Spleen (tissue), 11 donors: ENCODE measurements around the gene PLVAP. TPM values are rescaled to one million over a fixed set of nuclear protein-coding genes. Genes with fewer than 3 reads are reported as not detected.

Source experiments
- DNase-seq: peaks from one replicate; pipeline ENCODE4 v3.0.0-alpha.2; 2020
- H3K27ac ChIP-seq, 8 donors: fragments of 200-600 bp; sonication (generic) in 7 of 8; 1 replicate in 4 of 8; 2 replicates in 4 of 8; pipeline versions ENCODE4 v1.5.0 to v1.8.0; 2016 to 2021; ENCODE audit warnings: inconsistent platforms in 4 of 8, mild to moderate bottlenecking in 4 of 8, moderate library complexity in 1 of 8
- H3K27me3 ChIP-seq, 7 donors: fragments of 200-600 bp; sonication (generic) in 6 of 7; replicated peaks in 1 of 7; 1 replicate in 4 of 7; 2 replicates in 3 of 7; pipeline versions ENCODE4 v1.5.0 to v1.8.0; 2016 to 2021; ENCODE audit warnings: inconsistent platforms in 3 of 7, mild to moderate bottlenecking in 1 of 7
- H3K36me3 ChIP-seq, 6 donors: fragments of 200-600 bp; sonication (generic) in 5 of 6; 1 replicate in 4 of 6; 2 replicates in 2 of 6; pipeline versions ENCODE4 v1.5.0 to v1.8.0; 2016 to 2021; ENCODE audit warnings: inconsistent platforms in 2 of 6
- H3K4me1 ChIP-seq, 6 donors: fragments of 200-600 bp; sonication (generic) in 5 of 6; 1 replicate in 3 of 6; 2 replicates in 3 of 6; pipeline versions ENCODE4 v1.5.0 to v1.8.0; 2016 to 2021; ENCODE audit warnings: inconsistent platforms in 3 of 6
- H3K4me3 ChIP-seq, 8 donors: fragments of 200-600 bp; sonication (generic) in 7 of 8; 1 replicate in 4 of 8; 2 replicates in 4 of 8; pipeline versions ENCODE4 v1.5.0 to v1.8.0; 2016 to 2021; ENCODE audit warnings: inconsistent platforms in 4 of 8, mild to moderate bottlenecking in 4 of 8, moderate library complexity in 2 of 8
- H3K9me3 ChIP-seq, 8 donors: fragments of 200-600 bp; sonication (generic) in 7 of 8; 1 replicate in 4 of 8; 2 replicates in 4 of 8; pipeline versions ENCODE4 v1.5.0 to v1.8.0; 2016 to 2021; ENCODE audit warnings: inconsistent platforms in 4 of 8
- CTCF ChIP-seq, 11 experiments: fragments of 200-600 bp in 7 of 11; fragments of 450-650 bp in 4 of 11; sonication (generic) in 4 of 11; IDR thresholded peaks in 8 of 11; conservative IDR thresholded peaks in 3 of 11; 1 replicate in 7 of 11; 2 replicates in 4 of 11; pipeline versions ENCODE4 v1.4.0 to v1.8.0; 2016 to 2021; ENCODE audit warnings: antibody characterized with exemption in 11 of 11, inconsistent platforms in 4 of 11, mild to moderate bottlenecking in 1 of 11
- POLR2A ChIP-seq, 3 donors: fragments of 450-650 bp; IDR thresholded peaks; one replicate each; pipeline ENCODE4 v1.5.1; 2017; ENCODE audit warnings: antibody characterized with exemption in 3 of 3, mild to moderate bottlenecking in 1 of 3
- POLR2AphosphoS5 ChIP-seq, 3 donors: sonication (generic); formaldehyde crosslinking; IDR thresholded peaks; one replicate each; pipeline ENCODE4 v1.5.1; 2017; ENCODE audit warnings: antibody characterized with exemption in 3 of 3
- WGBS, 5 donors: extraction: QIAGEN DNeasy Blood & Tissue Kit in 3 of 5; methylation state at CpG; one replicate each; pipeline versions ENCODE4 v1.1.5 to v1.1.7; 2013 to 2018; 5-methylcytosine and 5-hydroxymethylcytosine counted together
- intact Hi-C: fragments of 100-400 bp; cut with DNase I; formaldehyde crosslinking; loops from one replicate; pipeline ENCODE4 v1.15.0; 2023; ENCODE audit warnings: low total_unique reads
- polyA plus RNA-seq, 3 donors: library from polyadenylated mRNA; stranded (reverse); fragments of 200-250 nt; gene quantifications; one replicate each; pipeline ENCODE4 v1.2.1, GENCODE V29; 2013
- total RNA-seq, 7 donors: library from RNA; depleted of rRNA in 3 of 7; stranded (reverse); fragments of >200 nt in 3 of 7; fragmentation: NEBNext Ultra II Directional in 4 of 7; extraction: Animal tissue kit (Norgen Biotek cat#: 25700) in 4 of 7; gene quantifications; one replicate each; pipeline versions ENCODE4 v1.1.0 to v1.2.1, GENCODE V29; 2016 to 2021
- donor health status: healthy with polysubstance abuse.
- donor health status: DM: no; HTN: no; CAD: no; lungs with moderate emphysema.
- donor health status: DM: no; HTN: no; CAD: no.
- donor health status: Bipolar disorder and iron deficiency.
- donor health status: healthy.
- donor health status: DM: no; HTN: no; CAD: no.
- donor health status: DM: yes; HTN: yes; CAD: no.

The PLVAP gene
- total and polyA plus RNA-seq, 10 donors, result 26.6 to 555 (median 266) TPM

GRCh38 chr19:17341845-17342244, 35.3 kb downstream of the PLVAP start:
- H3K36me3 ChIP-seq, result peaks cover 0 to 25% (median 8%) of the 10 kb centered on the region in 6 donors
- peaks cover 0 to 6% (median 0%) of the 10 kb centered on the region in 7 donors for H3K27me3 ChIP-seq
- no peaks in the 10 kb centered on the region for H3K9me3 ChIP-seq
- no peak for TF ChIP-seq POLR2A (IDR thresholded peaks at IDR 0.05)
- no peak for TF ChIP-seq CTCF (IDR thresholded peaks at IDR 0.05 in 8 of 11, conservative IDR thresholded peaks at IDR 0.05 in 3 of 11)
- no peak for TF ChIP-seq POLR2AphosphoS5 (IDR thresholded peaks at IDR 0.05)
- H3K4me1 ChIP-seq, result peaks cover 9 to 41% (median 25%) of the 10 kb centered on the region in 6 donors
- 77 to 93% (median 83%) methylated on average over 7 of the region's 7 CpGs for WGBS, 5 donors
- no peak for DNase-seq
- H3K27ac ChIP-seq, result no peak overlapping the region
- intact Hi-C loops, result no loop called here
- no peak overlapping the region for H3K4me3 ChIP-seq

- intact Hi-C loops, result no loop called here
- Histone ChIP-seq H3K9me3 (no peaks in the 10 kb centered on the region), H3K27me3 (peaks cover 0 to 1% (median 0%) of the 10 kb centered on the region in 7 donors), H3K4me3 (no peak overlapping the region), H3K36me3 (peaks cover 0 to 25% (median 8%) of the 10 kb centered on the region in 6 donors), H3K27ac (no peak overlapping the region), H3K4me1 (peaks cover 7 to 41% (median 23%) of the 10 kb centered on the region in 6 donors)
- TF ChIP-seq POLR2AphosphoS5 (IDR thresholded peaks at IDR 0.05), result no peak
- TF ChIP-seq CTCF (IDR thresholded peaks at IDR 0.05 in 8 of 11, conservative IDR thresholded peaks at IDR 0.05 in 3 of 11), result no peak
- TF ChIP-seq POLR2A (IDR thresholded peaks at IDR 0.05), result no peak
- no peak for DNase-seq
- WGBS, 5 donors, result 96 to 98% (median 96%) methylated on average over 4 to 15 of the region's 15 CpGs
Measured at GRCh38 chr19:17341386-17341785, 35.8 kb downstream of the PLVAP start.

- Histone ChIP-seq H3K9me3 (no peaks in the 10 kb centered on the region), H3K36me3 (peaks cover 0 to 25% (median 8%) of the 10 kb centered on the region in 6 donors), H3K27me3 (no peaks in the 10 kb centered on the region), H3K4me1 (peaks cover 5 to 41% (median 23%) of the 10 kb centered on the region in 6 donors), H3K4me3 (no peak overlapping the region), H3K27ac (no peak overlapping the region)
- TF ChIP-seq POLR2AphosphoS5 (IDR thresholded peaks at IDR 0.05) (no peak), POLR2A (IDR thresholded peaks at IDR 0.05) (no peak), CTCF (IDR thresholded peaks at IDR 0.05 in 8 of 11, conservative IDR thresholded peaks at IDR 0.05 in 3 of 11) (no peak)
- no peak for DNase-seq
- 69 to 88% (median 74%) methylated on average over 7 to 17 of the region's 17 CpGs for WGBS, 5 donors
- intact Hi-C loops, result no loop called here
Measured at GRCh38 chr19:17340871-17341357, 36.2 kb downstream of the PLVAP start.

DNA sequence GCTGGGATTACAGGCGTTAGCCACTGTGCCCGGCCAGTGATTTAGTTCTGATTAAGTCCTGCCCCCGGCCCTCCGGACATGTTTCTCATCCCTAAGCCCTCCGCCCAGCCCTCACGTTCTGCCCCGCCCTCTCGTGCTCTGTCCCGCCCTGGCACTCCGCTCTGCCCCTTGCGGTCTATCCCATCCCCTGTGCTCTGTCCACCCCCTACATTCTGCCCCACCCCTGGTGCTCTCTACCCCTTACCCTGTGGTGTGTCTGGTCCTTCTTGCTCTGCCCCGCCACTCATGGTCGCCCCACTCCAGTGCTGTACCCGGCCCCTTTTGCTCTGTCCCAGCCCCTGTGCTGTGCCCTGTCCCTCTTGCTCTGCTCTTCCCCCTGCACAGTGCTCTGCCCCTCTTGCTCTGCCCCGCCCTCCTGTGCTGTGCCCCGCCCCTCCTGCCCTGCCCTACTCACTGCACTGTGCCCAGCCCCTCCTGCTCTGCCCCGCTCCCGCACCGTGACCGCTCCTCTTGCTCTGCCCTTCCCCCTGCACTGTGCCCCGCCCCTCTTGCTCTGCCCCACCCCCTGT, 36.8 kb downstream of the PLVAP start:
- Histone ChIP-seq H3K36me3 (peaks cover 0 to 25% (median 8%) of the 10 kb centered on the region in 6 donors), H3K9me3 (no peaks in the 10 kb centered on the region), H3K27me3 (no peaks in the 10 kb centered on the region), H3K4me3 (no peak overlapping the region), H3K4me1 (peaks cover 8 to 46% (median 27%) of the 10 kb centered on the region in 6 donors), H3K27ac (no peak overlapping the region)
- TF ChIP-seq POLR2AphosphoS5 (IDR thresholded peaks at IDR 0.05) (peak in 1 of 3 donors; percentile 8), POLR2A (IDR thresholded peaks at IDR 0.05) (no peak)
- no peak for DNase-seq
- 81 to 92% (median 83%) methylated on average over 21 of the region's 21 CpGs for WGBS, 5 donors
- intact Hi-C loops, result no loop called here
